ENCODE data around the gene SETD1A. TPM values are rescaled to one million over a fixed set of nuclear protein-coding genes. Genes with fewer than 3 reads are reported as not detected.
A peak's percentile ranks its signal among the peaks of the same experiment; 100 is the strongest.

The SETD1A gene
- total RNA-seq (ENCODE audit: low replicate concordance) = 3.2 and 5.8 TPM in 2 replicates

DNA sequence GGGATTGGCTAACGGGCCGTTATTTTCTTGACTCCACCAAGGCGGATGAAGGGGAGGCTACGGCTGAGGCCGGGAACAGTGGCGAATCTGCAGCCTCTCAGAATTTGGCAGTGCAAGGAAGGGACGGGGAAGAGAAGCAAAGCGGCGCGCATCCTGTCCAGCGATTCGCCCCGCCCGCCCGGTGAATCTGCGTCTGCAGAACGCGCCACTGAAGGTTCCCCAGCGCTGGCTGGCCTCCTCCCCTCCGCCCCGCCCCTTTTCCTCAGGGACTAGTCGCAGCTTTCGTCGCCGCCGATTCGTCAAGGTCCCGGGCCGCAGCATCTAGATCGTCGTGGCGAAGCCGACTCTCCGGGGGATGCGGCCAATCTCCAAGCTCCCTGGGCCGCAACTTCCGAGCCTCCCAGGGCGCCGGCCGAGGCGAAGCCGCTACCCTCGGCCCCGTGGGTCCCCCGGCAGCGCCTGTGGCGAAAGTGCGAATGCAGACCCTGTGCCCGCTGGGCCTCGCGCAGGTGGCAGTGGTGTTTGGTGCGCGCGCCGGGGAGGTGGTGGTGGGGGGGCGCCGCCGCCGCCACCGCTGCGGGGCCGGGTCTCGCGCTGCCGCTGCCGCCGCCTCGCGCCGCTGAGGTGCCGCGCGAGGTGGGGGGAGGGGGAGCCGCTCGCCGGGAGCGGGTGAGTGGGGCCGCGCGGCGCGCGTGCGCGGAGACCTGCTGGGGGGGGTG, at the start of gene SETD1A:
Gene SETD1A (plus strand): TSS at position 299 of the 719 bp plus-strand sequence. CDS start 978 bp downstream, outside the sequence.
- Histone ChIP-seq H3K79me2 (ENCODE audit: low read depth) (peaks cover 23% of the 10 kb centered on the region), H2AFZ (replicated peaks) (peak within 1 kb of the TSS; percentile 100), H3K36me3 (peaks cover 11% of the 10 kb centered on the region), H3K27me3 (no peaks in the 10 kb centered on the region), H3K4me1 (peaks cover 5% of the 10 kb centered on the region), H3K9ac (peak within 1 kb of the TSS; percentile 100), H4K20me1 (ENCODE audit: low read depth) (peaks cover 16% of the 10 kb centered on the region), H3K4me2 (peak within 1 kb of the TSS; percentile 83), H3K27ac (peak within 1 kb of the TSS; percentile 100), H3K4me3 (peak within 1 kb of the TSS; percentile 98), H3K9me3 (ENCODE audit: low read depth) (no peaks in the 10 kb centered on the region), H3F3A (ENCODE audit: low read depth) (peaks cover 47% of the 10 kb centered on the region)
- Mint-ChIP-seq H3K9me3 (no peaks in the 10 kb centered on the region), H3K27me3 (ENCODE audit: insufficient read depth, low read depth) (peaks cover 5% of the 10 kb centered on the region), H3K4me3 (peak within 1 kb of the TSS; percentile 97), H3K36me3 (peaks cover 12% of the 10 kb centered on the region), H3K4me1 (peaks cover 14% of the 10 kb centered on the region), H3K27ac (peak within 1 kb of the TSS; percentile 100)
- TF ChIP-seq EZH2 (IDR thresholded peaks at IDR 0.05) = no peak
- peak; percentile 99 for DNase-seq (ENCODE audit: low spot score)

DNA sequence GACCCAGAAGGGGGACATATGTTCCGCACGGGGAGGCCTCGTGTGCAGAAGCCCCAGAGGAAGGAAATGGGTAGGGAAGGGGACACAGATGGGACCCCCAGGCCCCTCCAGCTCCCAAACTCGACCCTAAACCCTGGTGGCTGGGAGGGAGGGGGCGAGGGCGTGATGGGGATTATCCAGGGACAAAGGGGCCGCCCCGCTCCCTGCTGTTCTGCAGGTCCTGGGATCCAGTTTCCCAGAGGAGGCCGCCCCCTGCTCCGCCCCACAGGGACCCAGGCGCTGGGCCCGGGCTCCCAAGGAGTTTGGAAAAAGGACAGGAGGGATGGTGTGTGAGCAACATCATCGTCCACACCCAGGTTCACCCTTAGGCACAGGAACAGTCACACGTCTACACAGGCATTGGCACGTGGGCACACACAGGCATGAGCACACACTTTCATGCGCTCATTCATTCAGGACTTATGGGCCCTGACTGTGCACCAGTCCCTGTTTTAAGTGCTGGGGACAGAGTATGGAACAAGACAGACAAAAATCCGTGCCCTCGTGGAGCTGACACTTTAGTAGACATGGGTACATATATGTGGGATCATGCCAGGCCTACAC, 47.0 kb upstream of the SETD1A start:
- Mint-ChIP-seq H3K27me3 (ENCODE audit: insufficient read depth, low read depth) (peaks cover 4% of the 10 kb centered on the region), H3K4me3 (no peak overlapping the region), H3K27ac (peak overlapping the region; percentile 15), H3K4me1 (peaks cover 28% of the 10 kb centered on the region), H3K36me3 (no peaks in the 10 kb centered on the region), H3K9me3 (no peaks in the 10 kb centered on the region)
- Histone ChIP-seq H3K4me3 (peak overlapping the region; percentile 10), H3K27ac (no peak overlapping the region), H3K4me2 (peak overlapping the region; percentile 68), H3K9ac (no peak overlapping the region), H4K20me1 (ENCODE audit: low read depth) (no peaks in the 10 kb centered on the region), H2AFZ (replicated peaks) (peak overlapping the region; percentile 30), H3K9me3 (ENCODE audit: low read depth) (no peaks in the 10 kb centered on the region), H3K79me2 (ENCODE audit: low read depth) (no peaks in the 10 kb centered on the region), H3K4me1 (peaks cover 27% of the 10 kb centered on the region), H3F3A (ENCODE audit: low read depth) (peaks cover 17% of the 10 kb centered on the region), H3K27me3 (no peaks in the 10 kb centered on the region), H3K36me3 (no peaks in the 10 kb centered on the region)
- no peak for TF ChIP-seq EZH2phosphoT487 (IDR thresholded peaks at IDR 0.05)
- DNase-seq (ENCODE audit: low spot score) = peak; percentile 76

- TF ChIP-seq EZH2 (IDR thresholded peaks at IDR 0.05) = no peak
- no peak for DNase-seq (ENCODE audit: low spot score)
- H3K36me3 Mint-ChIP-seq = no peaks in the 10 kb centered on the region
Observed at GRCh38 chr16:30912794-30913412, 44.7 kb upstream of the SETD1A start.

DNA sequence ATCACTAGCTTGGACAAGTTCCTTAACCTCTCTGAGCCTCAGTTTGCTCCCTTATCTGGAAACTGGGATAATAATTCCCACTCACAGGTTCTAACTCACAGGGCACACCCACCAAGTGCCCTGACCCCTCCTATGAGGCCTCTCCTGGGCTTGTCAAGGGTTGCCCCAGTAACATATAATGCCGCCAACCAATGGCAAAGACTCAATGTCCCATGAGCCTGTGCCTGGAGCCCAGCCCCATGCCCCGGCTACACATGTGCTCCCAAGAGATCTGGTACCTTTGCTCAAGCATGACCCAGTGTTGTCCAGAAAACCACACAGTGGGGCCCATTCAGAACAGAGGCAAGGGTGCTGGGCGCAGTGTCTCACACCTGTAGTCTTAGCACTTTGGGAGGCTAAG, 42.7 kb upstream of the SETD1A start:
- Mint-ChIP-seq H3K36me3 (no peaks in the 10 kb centered on the region), H3K27me3 (ENCODE audit: insufficient read depth, low read depth) (peaks cover 7% of the 10 kb centered on the region), H3K4me1 (peaks cover 19% of the 10 kb centered on the region), H3K27ac (peak overlapping the region; percentile 21), H3K9me3 (no peaks in the 10 kb centered on the region), H3K4me3 (no peak overlapping the region)
- Histone ChIP-seq H3K9ac (no peak overlapping the region), H3K4me3 (no peak overlapping the region), H4K20me1 (ENCODE audit: low read depth) (no peaks in the 10 kb centered on the region), H3K27me3 (no peaks in the 10 kb centered on the region), H3K79me2 (ENCODE audit: low read depth) (no peaks in the 10 kb centered on the region), H3K4me1 (peaks cover 29% of the 10 kb centered on the region), H3F3A (ENCODE audit: low read depth) (peaks cover 24% of the 10 kb centered on the region), H3K9me3 (ENCODE audit: low read depth) (no peaks in the 10 kb centered on the region), H3K27ac (no peak overlapping the region), H3K4me2 (no peak overlapping the region), H3K36me3 (no peaks in the 10 kb centered on the region), H2AFZ (replicated peaks) (no peak overlapping the region)
- DNase-seq (ENCODE audit: low spot score) = no peak
- TF ChIP-seq EZH2phosphoT487 (IDR thresholded peaks at IDR 0.05) (no peak), EZH2 (IDR thresholded peaks at IDR 0.05) (no peak)
- TF ChIP-seq, protein P1, sequence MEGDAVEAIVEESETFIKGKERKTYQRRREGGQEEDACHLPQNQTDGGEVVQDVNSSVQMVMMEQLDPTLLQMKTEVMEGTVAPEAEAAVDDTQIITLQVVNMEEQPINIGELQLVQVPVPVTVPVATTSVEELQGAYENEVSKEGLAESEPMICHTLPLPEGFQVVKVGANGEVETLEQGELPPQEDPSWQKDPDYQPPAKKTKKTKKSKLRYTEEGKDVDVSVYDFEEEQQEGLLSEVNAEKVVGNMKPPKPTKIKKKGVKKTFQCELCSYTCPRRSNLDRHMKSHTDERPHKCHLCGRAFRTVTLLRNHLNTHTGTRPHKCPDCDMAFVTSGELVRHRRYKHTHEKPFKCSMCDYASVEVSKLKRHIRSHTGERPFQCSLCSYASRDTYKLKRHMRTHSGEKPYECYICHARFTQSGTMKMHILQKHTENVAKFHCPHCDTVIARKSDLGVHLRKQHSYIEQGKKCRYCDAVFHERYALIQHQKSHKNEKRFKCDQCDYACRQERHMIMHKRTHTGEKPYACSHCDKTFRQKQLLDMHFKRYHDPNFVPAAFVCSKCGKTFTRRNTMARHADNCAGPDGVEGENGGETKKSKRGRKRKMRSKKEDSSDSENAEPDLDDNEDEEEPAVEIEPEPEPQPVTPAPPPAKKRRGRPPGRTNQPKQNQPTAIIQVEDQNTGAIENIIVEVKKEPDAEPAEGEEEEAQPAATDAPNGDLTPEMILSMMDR (IDR thresholded peaks at IDR 0.05) = no peak

More at GRCh38 chr16:30912794-30913412, 44.7 kb upstream of the SETD1A start:
- Histone ChIP-seq H3K79me2 (ENCODE audit: low read depth) (no peaks in the 10 kb centered on the region), H3K36me3 (no peaks in the 10 kb centered on the region), H3K27ac (no peak overlapping the region), H3K4me2 (no peak overlapping the region), H3K4me3 (no peak overlapping the region), H2AFZ (replicated peaks) (no peak overlapping the region), H3K9ac (no peak overlapping the region), H3K4me1 (peaks cover 38% of the 10 kb centered on the region), H3K27me3 (no peaks in the 10 kb centered on the region), H4K20me1 (ENCODE audit: low read depth) (no peaks in the 10 kb centered on the region), H3F3A (ENCODE audit: low read depth) (peaks cover 31% of the 10 kb centered on the region), H3K9me3 (ENCODE audit: low read depth) (no peaks in the 10 kb centered on the region)
- peaks cover 27% of the 10 kb centered on the region for H3K4me1 Mint-ChIP-seq
- peaks cover 7% of the 10 kb centered on the region for H3K27me3 Mint-ChIP-seq (ENCODE audit: insufficient read depth, low read depth)
- peak overlapping the region; percentile 69 for H3K27ac Mint-ChIP-seq
- H3K4me3 Mint-ChIP-seq = no peak overlapping the region
- H3K9me3 Mint-ChIP-seq = no peaks in the 10 kb centered on the region
